Hepatic stellate cell (primary cell): ENCODE results near the gene ART5.
"Not testable (repeated sequence)": the region's sequence is repeated elsewhere in the genome, so short reads cannot be mapped to it uniquely, and the experiment has no call there.

Experiments
- DNase-seq: peaks from one replicate; pipeline ENCODE4 v3.0.0; 2011; ENCODE audit warnings: low spot score

Gene ART5

GRCh38 chr11:3658252-3658651 lies 16.5 kb upstream of the ART5 start:
- no peak for DNase-seq

DNA sequence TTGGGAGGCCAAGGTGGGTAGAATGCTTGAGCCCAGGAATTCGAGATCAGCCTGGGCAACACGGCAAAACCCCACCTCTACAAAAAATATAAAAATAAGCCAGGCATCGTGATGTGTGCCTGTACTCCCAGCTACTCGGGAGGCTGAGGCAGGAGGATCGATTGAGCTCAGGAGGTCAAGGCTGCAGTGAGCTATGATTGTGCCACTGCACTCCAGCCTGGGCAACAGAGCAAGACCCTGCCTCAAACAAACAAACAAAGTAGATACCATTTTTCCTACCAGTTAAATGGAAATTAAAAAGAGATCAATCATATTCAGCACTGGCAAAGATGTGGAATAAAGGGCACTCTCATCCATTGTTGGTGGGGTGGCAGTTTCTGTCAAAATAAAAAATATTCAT lies 15.5 kb upstream of the ART5 start:
- not testable (repeated sequence) for DNase-seq

- DNase-seq = no peak
Observed at GRCh38 chr11:3655547-3655946, 13.8 kb upstream of the ART5 start.

DNA sequence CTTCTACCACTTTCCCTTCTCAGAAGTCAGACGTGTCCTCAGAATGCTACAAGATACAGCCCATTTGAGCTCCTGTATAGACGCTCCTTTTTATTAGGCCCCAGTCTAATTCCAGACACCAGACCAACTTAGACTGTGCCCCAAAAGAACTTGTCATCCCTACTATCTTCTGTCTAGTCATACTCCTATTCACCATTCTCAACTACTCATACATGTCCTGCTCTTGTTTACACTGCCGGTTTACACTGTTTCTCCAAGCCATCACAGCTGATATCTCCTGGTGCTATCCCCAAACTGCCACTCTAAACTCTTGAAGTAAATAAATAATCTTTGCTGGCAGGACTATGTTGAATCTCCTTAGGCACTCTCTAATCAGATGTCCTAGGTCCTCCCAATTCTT lies 10.7 kb upstream of the ART5 start:
- not testable (repeated sequence) for DNase-seq

DNA sequence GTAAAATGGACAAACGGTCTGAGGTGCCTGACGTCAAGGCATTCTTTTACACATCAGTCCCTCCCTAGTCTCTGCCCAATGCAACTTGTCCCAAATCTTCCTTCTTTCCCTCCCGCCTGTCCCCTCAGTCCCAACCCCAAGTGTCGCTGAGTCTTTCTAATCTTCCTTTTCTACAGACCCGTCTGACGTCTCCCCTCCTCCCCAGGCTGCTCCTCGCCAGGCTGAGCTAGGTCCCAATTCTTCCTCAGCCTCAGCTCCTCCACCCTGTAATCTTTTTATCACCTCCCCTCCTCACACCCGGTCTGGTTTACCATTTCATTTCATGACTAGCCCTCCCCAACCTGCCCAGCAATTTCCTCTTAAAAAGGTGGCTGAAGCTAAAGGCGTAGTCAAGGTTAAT lies 7.6 kb upstream of the ART5 start:
- not testable (repeated sequence) for DNase-seq

DNA sequence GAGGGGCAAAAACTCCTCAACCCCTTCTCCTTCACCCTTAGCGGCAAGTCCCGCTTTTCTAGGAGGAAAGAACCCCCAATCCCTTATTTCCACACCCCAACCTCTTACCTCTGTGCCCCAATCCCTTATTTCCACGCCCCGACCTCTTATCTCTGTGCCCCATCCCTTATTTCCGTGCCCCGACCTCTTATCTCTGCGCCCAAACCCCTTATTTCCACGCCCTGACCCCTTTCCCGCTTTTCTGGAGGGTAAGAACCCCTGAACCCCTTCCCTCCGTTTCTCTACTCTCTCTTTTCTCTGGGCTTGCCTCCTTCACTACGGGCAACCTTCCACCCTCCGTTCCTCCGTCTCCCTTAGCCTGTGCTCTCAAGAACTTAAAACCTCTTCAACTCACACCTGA lies 7.1 kb upstream of the ART5 start:
- DNase-seq = not testable (repeated sequence)

DNA sequence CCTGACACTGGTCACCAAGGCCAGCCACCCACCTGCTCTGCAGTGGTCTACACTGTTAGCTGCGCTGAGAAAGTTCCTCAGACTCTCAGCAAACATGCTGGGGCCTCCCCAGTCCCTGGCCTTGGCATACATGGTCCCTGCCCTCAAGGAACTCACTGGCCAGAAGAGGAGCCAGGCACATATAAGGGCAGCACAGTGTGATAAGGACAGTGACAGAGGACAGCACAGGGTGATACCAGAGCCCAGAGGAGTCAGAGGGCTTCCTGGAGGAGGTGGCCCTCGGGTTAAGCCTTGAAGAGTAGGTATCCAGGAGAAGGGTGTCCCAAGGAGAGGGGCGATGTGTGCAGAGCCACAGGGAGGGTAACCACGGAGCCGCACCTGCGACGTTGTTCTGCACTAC lies 3.8 kb upstream of the ART5 start:
- no peak for DNase-seq

DNA sequence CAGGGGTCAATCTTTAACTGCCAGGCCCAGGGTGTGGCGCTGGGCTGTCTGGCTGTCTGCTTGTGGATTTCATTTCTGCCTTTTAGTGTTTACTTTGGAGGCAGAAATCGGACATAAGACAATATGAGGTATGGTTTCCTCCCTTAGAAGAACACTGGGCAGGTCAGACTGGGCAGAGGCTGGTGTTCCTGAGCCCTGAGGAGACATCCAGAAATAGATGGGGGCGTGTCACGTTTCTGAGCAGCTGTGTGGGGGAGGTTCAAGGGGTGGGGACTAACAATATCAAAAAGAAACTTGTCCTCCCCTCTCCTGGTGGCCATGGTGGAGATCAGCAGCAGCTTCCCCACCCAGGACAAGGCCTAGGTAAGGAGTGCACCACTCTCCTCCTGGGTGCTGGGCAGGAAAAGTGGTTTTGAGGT lies 3.0 kb upstream of the ART5 start, which contains the start of gene ART1:
Gene ART1, plus strand, starts transcription at position 312 of the 419 bp plus-strand sequence. CDS start 14,086 bp downstream, outside the sequence.
- peak; percentile 22 for DNase-seq

DNA sequence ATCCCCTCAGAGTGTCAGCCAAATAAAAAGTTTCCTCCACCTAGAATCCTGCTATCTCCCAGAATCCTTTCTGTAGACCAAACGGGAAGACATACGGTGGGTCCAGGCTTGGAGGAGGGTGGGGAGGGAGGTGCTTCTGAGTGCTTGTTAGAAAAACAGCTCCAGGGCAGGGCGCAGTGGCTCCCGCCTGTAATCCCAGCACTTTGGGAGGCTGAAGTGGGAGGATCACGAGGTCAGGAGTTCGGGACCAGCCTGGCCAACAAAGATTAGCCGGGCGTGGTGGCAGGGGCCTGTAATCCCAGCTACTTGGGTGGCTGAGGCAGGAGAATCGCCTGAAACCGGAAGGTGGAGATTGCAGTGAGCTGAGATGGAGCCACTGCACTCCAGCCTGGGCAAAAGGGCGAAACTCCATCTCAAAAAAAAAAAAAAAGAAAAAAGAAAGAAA lies 1.3 kb upstream of the ART5 start:
- DNase-seq = not testable (repeated sequence)

GRCh38 chr11:3642071-3642951 lies 519 bp upstream of the ART5 start:
- peak; percentile 76 for DNase-seq

- no peak for DNase-seq
Observed at GRCh38 chr11:3641191-3641590, 601 bp downstream of the ART5 start.

GRCh38 chr11:3639841-3640240 lies 2.0 kb downstream of the ART5 start:
- DNase-seq = no peak

GRCh38 chr11:3638513-3638912 lies 3.3 kb downstream of the ART5 start:
- DNase-seq = no peak

DNA sequence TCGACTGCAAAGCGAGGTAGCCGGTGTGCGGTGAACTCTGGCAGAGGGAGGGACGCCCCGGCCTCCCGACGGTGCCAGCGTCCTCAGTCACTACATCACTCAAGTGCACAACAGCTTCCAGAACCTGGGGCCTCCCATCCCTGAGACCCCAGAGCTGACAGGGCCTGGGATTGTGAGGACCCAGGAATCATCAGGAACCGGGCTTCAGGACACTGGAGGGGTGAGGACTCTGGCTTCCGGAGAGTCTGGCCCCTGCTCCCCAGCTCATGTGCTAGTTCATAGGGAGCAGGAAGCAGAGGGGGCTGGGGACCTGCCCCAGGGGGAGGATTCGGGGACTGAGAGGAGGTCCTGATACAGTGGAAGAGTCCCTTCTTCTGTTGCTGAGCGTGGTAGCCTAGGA lies 4.6 kb downstream of the ART5 start:
- no peak for DNase-seq

- DNase-seq = no peak
Observed at GRCh38 chr11:3635641-3636375, 6.0 kb downstream of the ART5 start.

DNA sequence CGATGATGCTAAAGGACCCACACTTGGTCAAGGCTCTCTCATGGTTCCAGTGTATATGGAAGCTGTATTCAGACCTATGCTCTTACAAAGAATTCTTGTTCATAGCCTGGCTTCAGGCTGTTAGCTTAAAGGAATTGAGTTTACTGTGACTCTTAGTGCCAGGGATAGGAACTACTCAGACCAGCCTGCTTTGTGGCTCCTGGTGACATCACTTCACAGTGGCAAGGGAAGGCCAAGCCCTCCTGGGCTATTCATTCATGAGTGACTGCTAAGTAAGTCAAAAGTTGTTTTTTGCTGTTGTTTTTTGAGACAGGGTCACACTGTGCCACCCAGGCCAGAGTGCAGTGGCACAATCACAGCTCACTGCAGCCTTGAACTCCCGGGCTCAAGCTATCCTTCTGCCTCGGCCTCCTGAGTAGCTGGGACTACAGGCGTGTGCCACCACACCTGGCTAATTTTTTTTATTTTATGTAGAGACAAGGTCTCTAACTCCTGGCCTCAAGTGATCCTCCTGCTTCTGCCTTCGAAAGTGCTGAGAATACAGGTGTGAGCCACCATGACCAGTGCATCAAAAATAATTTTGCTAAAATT lies 9.6 kb downstream of the ART5 start:
- no peak for DNase-seq

DNA sequence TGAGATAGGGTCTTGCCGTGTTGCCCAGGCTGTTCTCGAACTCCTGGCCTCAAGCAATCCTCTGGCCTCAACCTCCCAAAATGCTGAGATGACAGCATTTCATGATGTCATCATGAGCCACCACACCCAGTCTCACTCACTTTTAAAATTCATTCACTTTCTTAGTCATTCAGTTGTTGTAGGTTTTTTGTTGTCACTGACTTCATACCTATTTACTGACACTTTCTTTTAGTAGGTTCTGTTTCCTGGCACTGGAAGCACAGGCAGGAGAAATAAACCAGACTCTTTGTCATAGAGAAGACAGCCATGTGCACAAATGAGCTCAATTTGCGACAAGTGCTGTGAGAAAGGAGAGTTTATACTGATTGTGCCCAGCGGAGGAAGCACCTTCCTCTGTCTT lies 10.5 kb downstream of the ART5 start:
- DNase-seq = no peak

DNA sequence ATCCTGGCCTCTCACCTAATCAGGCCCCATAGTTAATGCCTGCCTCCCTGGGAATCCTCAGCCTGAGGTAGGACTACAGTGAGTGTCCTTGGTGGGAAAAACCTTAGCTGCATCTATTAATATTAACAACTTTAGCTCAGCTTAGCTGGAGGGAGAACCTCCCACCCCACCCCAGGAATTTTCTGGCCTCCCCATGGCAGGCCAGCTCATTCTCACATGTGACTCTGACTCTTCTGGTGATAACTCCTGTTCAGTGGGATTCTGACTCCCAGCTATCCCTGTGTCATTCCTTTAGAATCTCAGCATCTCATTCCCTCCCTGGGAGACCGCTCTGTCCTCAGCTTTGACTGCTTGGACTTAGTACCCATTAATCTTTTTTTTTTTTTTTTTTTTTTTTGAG lies 14.5 kb downstream of the ART5 start:
- DNase-seq = peak; percentile 82

GRCh38 chr11:3626250-3626960 lies 15.4 kb downstream of the ART5 start:
- DNase-seq = no peak

GRCh38 chr11:3623767-3624458 lies 17.9 kb downstream of the ART5 start:
- DNase-seq = no peak

DNA sequence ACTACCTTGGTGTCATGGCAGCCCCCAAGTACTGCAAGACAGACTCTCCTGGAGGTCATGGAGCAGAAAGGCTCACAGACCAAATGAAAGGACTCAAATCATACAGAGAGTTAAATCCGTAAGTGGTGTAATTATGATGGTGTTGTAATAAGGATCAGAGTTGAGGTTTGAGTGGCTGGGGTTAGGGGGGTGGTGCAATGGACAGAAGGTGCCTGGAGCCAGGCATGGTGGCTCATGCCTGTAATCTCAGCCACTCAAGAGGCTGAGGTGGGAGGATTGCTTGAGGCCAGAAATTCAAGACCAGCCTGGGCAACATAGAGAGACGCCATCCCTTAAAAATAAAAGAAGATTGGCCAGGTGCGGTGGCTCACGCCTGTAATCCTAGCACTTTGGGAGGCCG lies 18.7 kb downstream of the ART5 start:
- DNase-seq = no peak
